Fibroblast of villous mesenchyme (primary cell): ENCODE data around the gene DLGAP1. TPM values are rescaled to one million over a fixed set of nuclear protein-coding genes. Genes with fewer than 3 reads are reported as not detected.

Source experiments
- DNase-seq: peaks from one replicate; pipeline ENCODE4 v3.0.0-alpha.2; 2010; ENCODE audit warnings: low read depth
- H3K4me3 ChIP-seq: 2 replicates; pipeline ENCODE4 v1.5.1; 2011; ENCODE audit warnings: low read depth, mild to moderate bottlenecking, low read length
- CTCF ChIP-seq: IDR thresholded peaks from 2 replicates; pipeline ENCODE4 v1.5.1; 2012; ENCODE audit warnings: low read depth, mild to moderate bottlenecking, low read length; ENCODE audit not compliant: insufficient read depth
- total RNA-seq: library from RNA; depleted of rRNA; stranded (reverse); fragments of >200 nt; gene quantifications from 2 replicates; pipeline ENCODE4 v1.2.3, GENCODE V29; 2012

Gene DLGAP1
- total RNA-seq, 1 donor, result 0.86 TPM

- TF ChIP-seq CTCF, result no peak
- no peak overlapping the region for H3K4me3 ChIP-seq
- peak; percentile 31 for DNase-seq
These were observed 631.0 kb downstream of the DLGAP1 start for GRCh38 chr18:3824101-3824500.

DNA sequence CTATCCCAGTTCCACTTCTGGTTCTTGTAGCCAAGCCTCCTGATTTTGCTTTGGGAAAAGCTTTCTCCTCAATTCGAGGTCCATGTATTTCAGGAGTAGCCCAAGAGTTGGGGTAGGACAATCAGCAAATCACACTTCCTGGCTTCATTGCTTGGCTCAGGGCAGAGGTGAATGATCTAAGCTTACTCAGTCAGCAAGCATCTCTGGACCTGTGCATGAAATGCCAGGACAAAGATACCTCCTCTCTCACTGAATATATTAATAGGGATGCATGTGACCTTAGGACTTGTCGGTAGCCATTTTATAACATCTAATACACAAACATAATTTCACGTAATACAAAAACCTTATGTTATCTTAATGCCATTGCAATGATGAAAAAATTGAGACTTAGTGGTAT lies 632.0 kb downstream of the DLGAP1 start:
- no peak for DNase-seq
- H3K4me3 ChIP-seq, result no peak overlapping the region
- TF ChIP-seq CTCF, result no peak

DNA sequence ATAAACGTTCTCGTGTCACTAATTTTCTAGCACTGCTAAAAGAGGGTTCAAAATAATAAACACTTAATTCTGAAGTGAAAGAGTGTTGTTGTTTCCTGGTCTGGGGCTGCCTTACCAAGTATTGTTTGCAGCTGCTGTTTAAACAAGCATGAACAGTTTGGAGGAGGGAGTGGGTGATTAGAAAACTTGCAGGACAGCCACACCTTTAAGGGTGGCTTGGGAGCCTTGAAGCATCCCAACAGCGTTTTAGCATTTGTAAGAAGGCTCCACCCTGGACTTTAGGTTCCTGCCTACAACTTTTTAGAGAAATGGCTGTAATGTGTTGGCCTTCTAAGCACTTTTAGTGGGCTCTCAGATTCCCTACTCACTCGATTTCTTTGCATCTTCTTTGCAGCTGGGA lies 633.6 kb downstream of the DLGAP1 start:
- TF ChIP-seq CTCF, result no peak
- no peak overlapping the region for H3K4me3 ChIP-seq
- no peak for DNase-seq

DNA sequence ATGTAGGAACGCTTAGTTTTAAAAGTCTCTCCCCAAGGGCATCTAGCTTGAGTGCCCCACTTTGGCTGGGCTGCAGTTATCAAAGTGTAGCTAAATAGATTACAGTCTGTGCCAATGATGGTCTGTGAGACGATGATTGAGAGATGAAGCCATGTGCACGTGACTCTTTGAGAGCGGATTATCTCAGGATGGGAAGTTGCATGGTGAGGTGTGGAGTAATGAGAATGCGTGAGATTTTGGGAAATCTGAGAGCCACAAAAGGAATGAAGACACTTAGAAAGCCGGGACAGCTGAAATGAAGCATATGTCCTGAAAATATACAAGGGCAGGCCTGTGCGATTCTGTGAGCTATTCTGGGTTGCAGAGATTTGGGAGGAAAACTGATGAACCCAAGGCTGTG lies 635.1 kb downstream of the DLGAP1 start:
- no peak for TF ChIP-seq CTCF
- H3K4me3 ChIP-seq, result no peak overlapping the region
- DNase-seq, result no peak

GRCh38 chr18:3816610-3817363 lies 638.3 kb downstream of the DLGAP1 start:
- H3K4me3 ChIP-seq, result no peak overlapping the region
- TF ChIP-seq CTCF, result no peak
- DNase-seq, result peak; percentile 96

DNA sequence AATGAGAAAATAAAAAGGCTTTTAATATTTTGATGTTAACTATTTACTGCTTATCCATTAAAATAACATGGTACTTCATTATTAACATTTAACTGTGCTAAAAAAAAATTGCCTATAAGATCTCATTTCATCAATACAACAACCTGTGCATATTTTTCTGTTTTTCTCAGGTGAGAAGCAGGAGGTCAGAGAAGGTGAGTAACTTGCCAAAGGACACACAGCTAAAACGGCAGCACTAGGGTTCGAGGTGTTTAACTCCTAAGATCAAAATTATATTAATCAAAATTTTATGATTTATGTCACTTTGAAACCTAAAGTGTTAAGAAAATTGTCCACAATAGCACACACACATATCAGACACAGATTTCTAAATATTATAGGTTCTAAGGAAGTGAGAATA lies 639.1 kb downstream of the DLGAP1 start:
- no peak overlapping the region for H3K4me3 ChIP-seq
- no peak for TF ChIP-seq CTCF
- DNase-seq, result no peak

DNA sequence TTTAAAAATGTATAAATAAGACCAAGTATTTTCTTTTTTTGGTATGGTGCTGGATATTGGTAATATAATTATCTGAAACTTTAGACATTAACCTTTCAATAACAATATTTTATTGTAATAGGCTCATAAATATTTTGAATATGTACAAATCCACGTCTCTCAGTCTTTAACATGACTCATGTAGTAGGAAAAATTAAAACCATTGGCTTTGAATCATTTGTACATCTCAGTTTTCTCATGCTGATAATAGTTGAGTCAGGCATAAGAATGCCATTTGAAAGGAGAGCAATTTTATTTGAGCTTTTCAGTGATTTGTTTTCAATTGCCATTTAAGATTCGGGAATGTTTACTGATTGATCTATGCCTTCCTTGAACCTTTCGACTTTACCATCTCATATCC lies 640.3 kb downstream of the DLGAP1 start:
- H3K4me3 ChIP-seq, result no peak overlapping the region
- peak; percentile 8 for DNase-seq
- TF ChIP-seq CTCF, result no peak
